ENCODE data around the gene GPC1.
"Not testable (repeated sequence)": the region's sequence is repeated elsewhere in the genome, so short reads cannot be mapped to it uniquely, and the experiment has no call there.

GPC1 gene

GRCh38 chr2:240469239-240469636 lies 33.8 kb downstream of the GPC1 start:
- no peak for DNase-seq

GRCh38 chr2:240469740-240470139 lies 34.3 kb downstream of the GPC1 start:
- DNase-seq = no peak

- no peak for DNase-seq
Observed at GRCh38 chr2:240472078-240472790, 36.8 kb downstream of the GPC1 start.

- DNase-seq = no peak
Observed at GRCh38 chr2:240473211-240473610, 37.7 kb downstream of the GPC1 start.

GRCh38 chr2:240477916-240478315 lies 42.5 kb downstream of the GPC1 start:
- no peak for DNase-seq

GRCh38 chr2:240478346-240479110 lies 43.1 kb downstream of the GPC1 start:
- no peak for DNase-seq

- no peak for DNase-seq
Observed at GRCh38 chr2:240479111-240479501, 43.6 kb downstream of the GPC1 start.

- DNase-seq = no peak
Observed at GRCh38 chr2:240480834-240481623, 45.6 kb downstream of the GPC1 start.

- DNase-seq = no peak
Observed at GRCh38 chr2:240481720-240482119, 46.3 kb downstream of the GPC1 start.

GRCh38 chr2:240482141-240482540 lies 46.7 kb downstream of the GPC1 start:
- DNase-seq = no peak

- DNase-seq = no peak
Observed at GRCh38 chr2:240491483-240491882, 56.0 kb downstream of the GPC1 start.

- no peak for DNase-seq
Observed at GRCh38 chr2:240494194-240494793, 58.8 kb downstream of the GPC1 start.

- not testable (repeated sequence) for DNase-seq
Observed at GRCh38 chr2:240494942-240495341, 59.5 kb downstream of the GPC1 start.

GRCh38 chr2:240497082-240497481 lies 61.6 kb downstream of the GPC1 start:
- DNase-seq = not testable (repeated sequence)

- DNase-seq = no peak
Observed at GRCh38 chr2:240498171-240498957, 62.9 kb downstream of the GPC1 start.

- no peak for DNase-seq
Observed at GRCh38 chr2:240498958-240499260, 63.4 kb downstream of the GPC1 start.

GRCh38 chr2:240499309-240500301 lies 64.1 kb downstream of the GPC1 start:
- no peak for DNase-seq

GRCh38 chr2:240500561-240501423 lies 65.3 kb downstream of the GPC1 start:
- no peak for DNase-seq

- DNase-seq = no peak
Observed at GRCh38 chr2:240501531-240501991, 66.1 kb downstream of the GPC1 start.

GRCh38 chr2:240502059-240502429 lies 66.6 kb downstream of the GPC1 start:
- no peak for DNase-seq

All from KG1 (cell line).